H1 (cell line): ENCODE results near the gene CDCP1.

Experiments
- CHD2 ChIP-seq: IDR thresholded peaks from 2 replicates; pipeline ENCODE4 v1.6.1; 2012; ENCODE audit warnings: low read length, improper control_type of control experiment
- KDM1A ChIP-seq: fragments of 200-600, 300-600 bp; sonication (generic); IDR thresholded peaks from 2 replicates; pipeline ENCODE4 v1.7.1; 2016; ENCODE audit warnings: mild to moderate bottlenecking, low read length, borderline replicate concordance
- POLR2A ChIP-seq, 2 experiments: IDR thresholded peaks; 1 replicate in 1 of 2; 2 replicates in 1 of 2; pipeline ENCODE4 v1.6.1; 2011; ENCODE audit warnings: low read depth in 2 of 2, low read length in 2 of 2, mild to moderate bottlenecking in 2 of 2; ENCODE audit errors: control extremely low read depth in 1 of 2
- POLR2AphosphoS5 ChIP-seq: IDR thresholded peaks from 2 replicates; pipeline ENCODE4 v1.6.1; 2011; ENCODE audit warnings: low read depth, low read length
- TF ChIP-seq, protein P1 (sequence below), 3 experiments: IDR thresholded peaks; 1 replicate in 2 of 3; 2 replicates in 1 of 3; pipeline versions ENCODE4 v1.5.1 to v1.6.1; 2011; ENCODE audit warnings: low read length in 3 of 3, mild to moderate bottlenecking in 3 of 3, inconsistent platforms in 2 of 3, low read depth in 1 of 3, moderate library complexity in 1 of 3; ENCODE audit not compliant: insufficient read depth in 1 of 3; ENCODE audit errors: control extremely low read depth in 1 of 3
- TF ChIP-seq, protein P2 (sequence below): IDR thresholded peaks from 2 replicates; pipeline ENCODE4 v1.6.1; 2012; ENCODE audit warnings: inconsistent platforms

DNA sequence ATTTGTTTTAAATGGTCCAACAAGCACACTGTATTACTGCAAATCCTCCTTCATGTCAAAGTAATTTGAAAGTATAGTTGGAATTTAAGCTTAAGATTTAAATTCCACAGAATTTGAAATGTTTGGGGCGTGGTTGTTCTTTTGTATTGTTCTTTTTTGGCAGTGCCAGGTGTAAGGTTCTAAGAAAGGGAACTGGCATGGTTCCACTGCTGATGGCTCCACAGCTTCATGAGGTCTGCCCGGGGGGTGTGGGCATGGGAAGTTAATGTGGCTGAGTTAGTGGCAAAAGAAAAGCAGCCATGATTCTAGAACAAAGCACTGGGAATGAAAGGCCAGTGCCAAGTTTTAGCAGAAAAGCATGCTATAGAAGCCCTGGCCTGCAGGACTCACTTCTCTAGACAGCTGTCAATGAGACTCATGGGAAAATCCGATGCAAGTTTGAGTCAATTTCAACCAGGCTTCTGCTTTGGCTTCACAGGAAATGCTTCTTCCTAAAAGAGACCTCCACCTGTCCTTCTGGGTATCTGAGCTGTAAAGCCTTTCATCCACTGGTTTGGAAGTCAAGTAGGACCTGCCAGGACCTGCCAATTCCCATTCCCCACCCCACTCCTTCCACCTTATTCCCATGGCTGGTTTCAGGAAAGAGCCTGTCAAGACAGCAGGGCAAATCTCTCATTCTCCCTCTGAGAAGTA lies 18.9 kb downstream of the CDCP1 start:
- TF ChIP-seq POLR2A (IDR thresholded peaks at IDR 0.05; ENCODE audit: control extremely low read depth in 1 of 2, low read depth in 2 of 2, low read length in 2 of 2) (no peak), CHD2 (no peak), KDM1A (no peak), POLR2AphosphoS5 (no peak)
- TF ChIP-seq, protein P1, sequence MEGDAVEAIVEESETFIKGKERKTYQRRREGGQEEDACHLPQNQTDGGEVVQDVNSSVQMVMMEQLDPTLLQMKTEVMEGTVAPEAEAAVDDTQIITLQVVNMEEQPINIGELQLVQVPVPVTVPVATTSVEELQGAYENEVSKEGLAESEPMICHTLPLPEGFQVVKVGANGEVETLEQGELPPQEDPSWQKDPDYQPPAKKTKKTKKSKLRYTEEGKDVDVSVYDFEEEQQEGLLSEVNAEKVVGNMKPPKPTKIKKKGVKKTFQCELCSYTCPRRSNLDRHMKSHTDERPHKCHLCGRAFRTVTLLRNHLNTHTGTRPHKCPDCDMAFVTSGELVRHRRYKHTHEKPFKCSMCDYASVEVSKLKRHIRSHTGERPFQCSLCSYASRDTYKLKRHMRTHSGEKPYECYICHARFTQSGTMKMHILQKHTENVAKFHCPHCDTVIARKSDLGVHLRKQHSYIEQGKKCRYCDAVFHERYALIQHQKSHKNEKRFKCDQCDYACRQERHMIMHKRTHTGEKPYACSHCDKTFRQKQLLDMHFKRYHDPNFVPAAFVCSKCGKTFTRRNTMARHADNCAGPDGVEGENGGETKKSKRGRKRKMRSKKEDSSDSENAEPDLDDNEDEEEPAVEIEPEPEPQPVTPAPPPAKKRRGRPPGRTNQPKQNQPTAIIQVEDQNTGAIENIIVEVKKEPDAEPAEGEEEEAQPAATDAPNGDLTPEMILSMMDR (IDR thresholded peaks at IDR 0.05; ENCODE audit: control extremely low read depth in 1 of 3, insufficient read depth in 1 of 3, low read depth in 1 of 3, low read length in 3 of 3) = no peak
- TF ChIP-seq, protein P2, sequence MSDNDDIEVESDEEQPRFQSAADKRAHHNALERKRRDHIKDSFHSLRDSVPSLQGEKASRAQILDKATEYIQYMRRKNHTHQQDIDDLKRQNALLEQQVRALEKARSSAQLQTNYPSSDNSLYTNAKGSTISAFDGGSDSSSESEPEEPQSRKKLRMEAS = no peak
